HEK293T (cell line): ENCODE measurements around the gene SLC4A8.

Experiments used
- BHLHE40 ChIP-seq: fragments of 450-650 bp; IDR thresholded peaks from 2 replicates; pipeline ENCODE4 v1.6.1; 2016; ENCODE audit warnings: mild to moderate bottlenecking, moderate library complexity, borderline replicate concordance
- ELF4 ChIP-seq: fragments of 450-650 bp; IDR thresholded peaks from 2 replicates; pipeline ENCODE4 v1.6.1; 2017; ENCODE audit warnings: antibody characterized with exemption

GRCh38 chr12:51540996-51541395 is 116.4 kb downstream of the SLC4A8 start:
- TF ChIP-seq ELF4 (no peak), BHLHE40 (no peak)
